Measurements from ENCODE around the gene LRR1.
"Not testable (repeated sequence)": the region's sequence is repeated elsewhere in the genome, so short reads cannot be mapped to it uniquely, and the experiment has no call there.

LRR1 gene

GRCh38 chr14:49634547-49635334, 36.0 kb downstream of the LRR1 start, which contains the start of gene DNAAF2:
Gene DNAAF2 (minus strand): TSS chr14:49635244. CDS start chr14:49635149, 95 bp downstream.
- DNase-seq = peak; percentile 66

GRCh38 chr14:49636866-49637265, 38.1 kb downstream of the LRR1 start:
- no peak for DNase-seq

GRCh38 chr14:49637534-49638078, 38.9 kb downstream of the LRR1 start:
- DNase-seq = no peak

- no peak for DNase-seq
These were observed 42.0 kb downstream of the LRR1 start for GRCh38 chr14:49640540-49641417.

- no peak for DNase-seq
These were observed 43.0 kb downstream of the LRR1 start for GRCh38 chr14:49641697-49642129.

- no peak for DNase-seq
These were observed 43.4 kb downstream of the LRR1 start for GRCh38 chr14:49642163-49642562.

- DNase-seq = no peak
These were observed 54.8 kb downstream of the LRR1 start for GRCh38 chr14:49653508-49653907.

- no peak for DNase-seq
These were observed 55.8 kb downstream of the LRR1 start for GRCh38 chr14:49654511-49654910.

GRCh38 chr14:49657500-49657899, 58.8 kb downstream of the LRR1 start:
- not testable (repeated sequence) for DNase-seq

- no peak for DNase-seq
These were observed 61.1 kb downstream of the LRR1 start for GRCh38 chr14:49659526-49660455.

All from stimulated activated CD8-positive, alpha-beta memory T cell treated with anti-CD3 and anti-CD28 coated beads, Interleukin-4, amount 100 ng/mL, for 48 hours (primary cell).